Measurements from ENCODE around the gene KCNJ2.

GRCh38 chr17:70169709-70170597, 621 bp downstream of the KCNJ2 start:
- TF ChIP-seq CTCF (IDR thresholded peaks at IDR 0.05) (no peak), POLR2A (IDR thresholded peaks at IDR 0.05) (no peak)

All from tibial nerve (tissue), 3 donors.